IPS-18c (cell line): Measurements from ENCODE around the gene KLHL17.
A peak's percentile ranks its signal among the peaks of the same experiment; 100 is the strongest.

ENCODE experiments used
- H3K4me3 ChIP-seq: 2 replicates; pipeline ENCODE4 v1.7.0; 2013; ENCODE audit warnings: low read depth, mild to moderate bottlenecking, low read length, moderate library complexity; ENCODE audit not compliant: insufficient read depth
- H3K9me3 ChIP-seq: one replicate; pipeline ENCODE4 v1.6.1; 2013; ENCODE audit warnings: mild to moderate bottlenecking, low read length, moderate library complexity; ENCODE audit not compliant: control insufficient read depth, insufficient read depth

KLHL17 gene

DNA sequence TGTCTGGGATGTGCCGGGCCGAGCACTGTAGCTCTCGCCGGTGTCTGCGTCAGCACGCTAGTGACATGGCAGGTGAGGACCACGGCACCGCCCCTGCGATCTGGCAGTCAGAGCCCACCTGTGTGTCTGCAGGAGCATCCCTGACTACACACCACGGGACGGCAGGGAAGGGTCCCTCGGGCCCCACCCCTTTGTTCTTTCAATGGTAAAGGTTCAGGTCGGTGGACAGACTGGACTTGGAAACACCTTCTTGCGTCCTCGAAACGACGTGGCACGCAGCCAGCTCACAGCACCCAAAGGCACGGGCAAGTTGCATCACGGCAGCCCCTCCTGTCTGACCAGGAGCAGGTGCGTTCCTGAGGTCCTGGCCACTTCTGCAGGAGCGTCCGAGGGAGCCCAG lies 40.4 kb upstream of the KLHL17 start:
- Histone ChIP-seq H3K4me3 (no peak overlapping the region), H3K9me3 (no peaks in the 10 kb centered on the region)

DNA sequence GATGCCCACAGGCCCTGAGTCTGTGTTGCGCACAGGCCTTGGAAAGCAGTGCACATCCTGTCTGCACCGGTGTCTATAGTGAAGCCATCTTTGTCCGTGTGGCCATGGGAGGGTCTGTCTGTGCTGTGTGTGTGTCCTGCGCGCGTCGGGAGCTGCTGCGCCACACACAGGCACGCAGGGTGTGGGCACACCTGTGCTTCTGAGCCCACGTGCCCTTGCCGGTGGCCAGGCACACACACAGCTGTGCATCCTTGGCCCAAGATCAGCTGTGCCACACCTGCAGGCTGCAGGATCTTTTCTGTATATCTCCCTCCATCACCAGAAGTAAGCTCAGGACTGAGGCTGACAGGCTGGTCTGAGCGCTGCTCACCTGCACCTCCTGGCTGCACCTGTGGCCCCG lies 39.9 kb upstream of the KLHL17 start:
- no peaks in the 10 kb centered on the region for H3K9me3 ChIP-seq
- H3K4me3 ChIP-seq = no peak overlapping the region; the same call in 1 of the 2 replicates

DNA sequence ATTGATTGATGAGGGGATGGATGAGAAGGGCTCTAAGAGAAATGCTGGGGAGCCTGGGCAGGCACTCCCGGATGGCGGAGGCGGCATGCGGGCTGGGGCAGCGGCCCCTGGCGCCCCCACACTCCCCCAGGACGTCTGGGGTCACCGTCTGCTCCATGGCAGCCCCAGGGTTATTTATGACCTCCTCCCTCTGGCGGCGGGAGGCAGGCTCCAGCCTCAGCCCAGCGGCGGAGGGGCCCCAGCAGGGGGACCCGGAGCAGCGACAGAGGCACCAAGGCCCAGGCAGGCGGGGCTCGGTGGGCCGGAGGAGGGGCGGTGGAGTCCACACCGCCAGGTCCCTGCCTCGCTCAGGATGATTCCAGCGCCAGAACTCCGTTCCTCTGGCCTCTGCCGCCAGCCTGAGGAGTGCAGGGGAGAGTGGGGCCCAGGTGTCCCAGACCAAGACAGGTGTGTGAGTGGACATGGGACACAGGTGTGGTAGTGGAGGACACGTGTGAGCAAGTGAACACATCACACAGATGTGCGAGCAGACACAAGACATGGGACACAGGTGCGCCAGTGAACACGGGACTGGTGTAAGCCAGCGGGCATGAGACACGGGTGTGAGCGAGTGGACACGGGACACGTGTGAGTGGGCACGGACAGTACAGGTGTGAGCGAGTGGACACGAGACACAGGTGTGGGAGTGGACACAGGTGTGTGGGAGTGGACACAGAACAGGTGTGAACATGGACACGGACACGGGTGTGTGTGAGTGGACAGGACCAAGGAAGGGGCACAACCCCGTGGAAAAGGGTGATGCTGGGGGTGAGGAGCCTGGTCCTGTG lies 39.2 kb upstream of the KLHL17 start:
- no peak overlapping the region; the same call in none of the 2 replicates for H3K4me3 ChIP-seq
- H3K9me3 ChIP-seq = no peaks in the 10 kb centered on the region

DNA sequence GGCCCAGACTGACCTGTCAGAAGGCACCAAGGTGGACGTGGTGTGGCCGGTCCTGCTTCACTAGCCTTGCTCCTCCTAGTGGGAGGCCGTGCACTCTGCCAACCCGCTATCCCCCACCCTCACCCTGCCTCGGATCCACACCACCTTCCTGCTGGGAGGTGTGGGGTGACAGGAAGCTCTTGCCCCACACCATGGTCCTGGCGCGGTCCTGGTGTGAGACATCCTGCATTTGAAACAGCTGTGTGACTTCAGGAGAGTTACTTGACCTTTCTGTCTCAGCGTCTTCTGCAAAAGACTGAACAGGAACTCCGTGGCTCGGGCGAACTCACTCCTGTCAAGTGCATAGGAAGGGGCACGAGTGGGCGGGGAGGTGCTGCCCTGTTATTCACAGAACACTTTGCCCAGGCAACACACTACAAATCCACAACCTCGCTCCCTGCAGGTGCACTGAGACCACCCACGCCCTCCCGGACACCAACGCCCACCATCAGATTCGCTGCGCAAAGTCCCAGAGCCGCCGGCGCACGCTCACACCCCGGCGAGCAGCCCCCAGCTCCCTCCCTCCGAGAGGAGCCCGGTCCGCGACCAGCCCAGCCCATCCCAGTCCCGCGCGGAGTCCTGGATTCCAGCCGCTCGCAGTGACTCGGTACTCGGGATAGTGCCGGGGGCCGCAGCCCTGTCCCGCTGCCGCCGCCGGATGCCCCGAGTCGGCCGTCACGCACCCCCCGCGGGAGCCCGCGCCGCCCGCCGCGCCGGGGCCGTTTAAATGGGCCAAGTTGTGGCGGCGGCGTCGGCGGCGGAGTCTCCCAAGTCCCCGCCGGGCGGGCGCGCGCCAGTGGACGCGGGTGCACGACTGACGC lies 37.0 kb upstream of the KLHL17 start, which contains the start of gene SAMD11:
Gene SAMD11, plus strand, starts transcription at position 793 of the 860 bp plus-strand sequence. CDS start 509 bp downstream, outside the sequence.
- peak within 1 kb of the TSS; percentile 46 for H3K4me3 ChIP-seq
- H3K9me3 ChIP-seq = no peaks in the 10 kb centered on the region

DNA sequence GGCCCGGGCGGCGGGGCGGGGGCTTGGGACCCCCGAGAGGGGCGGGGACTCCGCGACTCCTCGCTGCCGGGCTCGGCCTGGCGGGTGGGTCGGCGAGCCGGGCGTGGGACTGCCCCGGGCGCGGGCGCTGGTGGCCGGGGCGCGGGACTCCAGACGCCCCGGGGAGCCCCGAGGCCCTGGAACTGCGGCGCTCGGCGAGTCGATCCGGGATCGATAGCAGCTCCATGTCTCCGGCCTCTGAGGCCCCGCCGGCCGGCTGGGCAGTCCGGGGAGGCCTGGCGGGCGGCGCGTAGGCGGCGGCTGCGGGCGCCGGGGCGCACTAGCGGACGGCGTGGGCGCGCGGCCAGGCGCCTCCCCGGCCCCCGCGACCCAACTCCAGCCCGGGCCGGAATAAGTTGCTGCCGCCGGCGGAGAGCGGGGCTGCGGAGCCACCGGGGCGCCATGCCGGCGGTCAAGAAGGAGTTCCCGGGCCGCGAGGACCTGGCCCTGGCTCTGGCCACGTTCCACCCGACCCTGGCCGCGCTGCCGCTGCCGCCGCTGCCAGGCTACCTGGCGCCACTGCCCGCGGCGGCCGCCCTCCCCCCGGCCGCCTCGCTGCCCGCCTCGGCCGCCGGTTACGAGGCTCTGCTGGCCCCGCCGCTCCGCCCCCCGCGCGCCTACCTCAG lies 36.3 kb upstream of the KLHL17 start:
- H3K4me3 ChIP-seq = peak overlapping the region; percentile 46
- H3K9me3 ChIP-seq = no peaks in the 10 kb centered on the region

DNA sequence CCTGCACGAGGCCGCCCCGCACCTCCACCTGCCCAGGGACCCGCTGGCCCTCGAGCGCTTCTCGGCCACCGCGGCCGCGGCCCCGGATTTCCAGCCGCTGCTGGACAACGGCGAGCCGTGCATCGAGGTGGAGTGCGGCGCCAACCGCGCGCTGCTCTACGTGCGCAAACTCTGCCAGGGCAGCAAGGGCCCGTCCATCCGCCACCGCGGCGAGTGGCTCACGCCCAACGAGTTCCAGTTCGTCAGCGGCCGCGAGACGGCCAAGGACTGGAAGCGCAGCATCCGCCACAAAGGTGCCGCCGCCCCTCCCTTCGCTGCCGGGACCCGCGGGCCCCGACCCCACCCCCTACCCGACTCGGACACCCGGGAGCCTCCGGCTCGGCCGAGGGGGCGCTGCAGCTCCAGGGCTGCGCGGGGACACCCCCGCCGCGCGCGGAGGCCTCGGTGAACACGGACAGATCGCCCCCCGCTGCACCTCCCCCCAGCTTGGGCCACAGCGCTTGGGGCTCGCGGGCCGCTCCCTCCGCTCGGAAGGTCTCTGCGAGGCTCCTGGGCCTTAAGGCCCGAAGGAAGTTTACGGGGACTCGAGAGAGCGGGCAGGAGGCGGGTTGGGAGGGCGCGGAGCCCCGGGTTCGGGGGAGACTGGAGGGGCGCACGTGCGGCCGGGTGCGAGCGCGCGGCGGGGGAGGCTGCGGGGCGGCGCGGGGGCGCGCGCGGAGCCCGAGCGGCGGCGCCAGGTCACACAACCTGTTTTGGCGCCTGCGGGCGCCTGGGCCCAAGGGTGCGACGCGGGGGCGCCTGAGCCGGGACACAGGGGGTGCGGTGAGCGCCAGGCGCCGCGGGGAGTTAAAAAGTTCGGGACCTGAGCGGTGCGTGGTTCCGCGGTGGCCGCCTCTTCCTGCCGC lies 35.5 kb upstream of the KLHL17 start:
- peak overlapping the region; percentile 46 for H3K4me3 ChIP-seq
- H3K9me3 ChIP-seq = no peaks in the 10 kb centered on the region

DNA sequence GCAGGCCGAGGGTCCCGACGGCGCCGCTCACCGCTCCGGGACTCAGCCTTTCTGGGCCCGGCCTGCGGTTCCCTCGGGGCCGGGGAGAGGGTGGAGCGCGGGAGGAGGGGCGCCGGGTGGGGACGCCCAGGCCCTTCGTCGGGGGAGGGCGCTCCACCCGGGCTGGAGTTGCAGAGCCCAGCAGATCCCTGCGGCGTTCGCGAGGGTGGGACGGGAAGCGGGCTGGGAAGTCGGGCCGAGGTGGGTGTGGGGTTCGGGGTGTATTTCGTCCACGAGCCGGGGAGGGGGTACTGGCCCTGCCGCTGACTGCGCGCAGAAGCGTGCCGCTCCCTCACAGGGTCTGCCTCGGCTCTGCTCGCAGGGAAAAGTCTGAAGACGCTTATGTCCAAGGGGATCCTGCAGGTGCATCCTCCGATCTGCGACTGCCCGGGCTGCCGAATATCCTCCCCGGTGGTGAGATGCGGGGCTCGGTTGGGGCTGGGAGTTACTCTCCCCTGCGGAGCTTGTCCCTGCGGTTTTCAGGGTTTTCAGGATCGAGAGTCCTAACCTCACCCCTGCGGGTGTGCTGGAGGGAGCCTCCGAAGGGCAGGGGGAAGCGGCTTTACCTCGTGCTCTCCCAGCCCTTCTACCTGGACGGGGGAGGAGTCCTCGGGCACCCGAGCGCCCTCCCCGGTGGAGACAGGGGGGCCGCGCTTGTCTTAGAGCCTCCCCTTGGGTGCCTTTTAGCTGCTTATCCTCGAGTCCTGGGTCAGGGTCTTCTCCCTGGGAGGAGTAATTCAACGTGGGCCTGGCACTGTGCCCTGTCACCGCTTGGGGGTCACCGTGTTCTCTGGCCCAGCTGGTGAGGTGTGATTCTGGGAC lies 34.6 kb upstream of the KLHL17 start:
- peak overlapping the region; percentile 46; the same call in 1 of the 2 replicates for H3K4me3 ChIP-seq

DNA sequence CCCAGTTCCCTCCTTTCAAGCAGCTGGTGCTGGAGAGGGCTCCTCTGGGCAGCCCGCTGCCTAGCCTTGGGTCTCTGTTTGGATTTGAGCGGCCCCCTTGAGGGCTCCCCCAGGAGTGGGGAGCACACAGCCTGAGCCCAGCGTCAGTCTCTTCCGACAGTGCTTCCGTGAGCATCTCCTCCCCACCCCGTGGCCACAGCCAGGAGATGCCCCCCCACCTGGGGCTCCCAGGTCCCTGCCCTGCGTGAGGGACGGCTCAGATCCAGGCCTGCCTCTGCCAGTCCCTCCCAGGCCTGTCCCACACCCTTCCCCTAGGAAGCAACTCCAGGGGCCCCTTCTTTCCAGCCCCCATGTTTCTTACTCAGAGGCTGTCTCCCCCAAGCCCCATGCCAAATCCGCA lies 33.1 kb upstream of the KLHL17 start:
- Histone ChIP-seq H3K9me3 (no peaks in the 10 kb centered on the region), H3K4me3 (no peak overlapping the region)

More for the DNA sequence above, 34.6 kb upstream of the KLHL17 start:
- no peaks in the 10 kb centered on the region for H3K9me3 ChIP-seq

DNA sequence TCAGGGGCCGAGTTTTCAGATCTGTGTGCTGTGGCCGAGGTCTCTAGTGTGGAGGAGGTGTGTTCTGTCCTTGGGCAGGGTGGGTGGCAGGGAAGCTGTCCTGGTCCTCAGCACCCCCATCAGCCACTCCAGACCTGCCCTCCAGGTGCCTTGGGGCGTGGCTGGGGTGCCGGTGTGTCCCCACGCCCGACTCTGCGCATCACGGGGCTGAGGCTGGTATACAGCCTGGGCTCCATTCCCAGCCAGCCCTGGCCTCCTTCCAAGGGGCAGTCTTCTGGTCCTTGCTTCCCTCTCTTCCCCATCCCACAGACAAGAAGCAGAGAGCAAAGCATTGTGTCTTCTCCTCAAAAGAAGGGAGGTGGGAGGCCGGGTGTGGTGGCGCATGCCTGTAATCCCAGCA lies 32.6 kb upstream of the KLHL17 start:
- no peaks in the 10 kb centered on the region for H3K9me3 ChIP-seq
- H3K4me3 ChIP-seq = no peak overlapping the region

DNA sequence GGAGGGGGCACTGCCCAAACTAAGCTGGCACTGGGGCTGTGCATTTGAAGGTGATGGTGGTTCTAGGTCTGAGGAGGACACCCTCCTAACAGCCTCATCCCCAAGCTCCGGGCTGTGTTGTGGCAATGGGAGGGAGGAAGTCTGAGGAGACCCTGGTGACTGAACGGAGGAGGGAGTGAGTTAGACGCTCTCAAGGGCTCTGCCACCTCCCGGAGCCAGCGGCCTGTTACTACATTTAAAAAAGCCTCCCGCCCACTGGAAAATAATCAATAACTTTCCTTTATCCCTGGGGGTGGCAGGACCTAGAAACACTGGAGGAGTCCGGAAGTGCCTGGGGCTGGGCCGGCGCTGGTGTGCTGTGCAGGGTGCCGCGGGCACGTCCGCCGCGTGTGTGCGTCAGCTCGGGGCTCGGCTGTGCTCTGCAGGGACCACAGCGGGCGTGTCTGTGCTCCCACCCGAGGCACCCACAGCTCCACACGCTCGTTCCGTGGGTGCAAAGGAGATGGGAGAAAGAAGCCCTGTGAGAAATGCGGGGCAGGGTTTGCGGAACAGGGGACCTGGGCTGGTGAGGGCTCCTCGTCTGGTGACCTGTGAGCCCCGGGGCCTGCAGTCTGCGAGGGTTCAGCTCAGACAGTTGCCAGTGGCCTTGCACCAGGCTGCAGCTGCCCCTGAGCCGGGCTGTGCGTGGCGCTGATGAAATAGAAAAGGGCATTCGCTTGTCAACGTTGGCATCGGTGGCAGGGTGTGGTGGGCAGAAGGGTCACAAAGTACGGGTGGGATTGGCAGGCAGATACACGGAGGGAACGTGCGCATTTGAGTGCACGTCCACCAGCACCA lies 31.3 kb upstream of the KLHL17 start:
- H3K9me3 ChIP-seq = no peaks in the 10 kb centered on the region
- no peak overlapping the region for H3K4me3 ChIP-seq

DNA sequence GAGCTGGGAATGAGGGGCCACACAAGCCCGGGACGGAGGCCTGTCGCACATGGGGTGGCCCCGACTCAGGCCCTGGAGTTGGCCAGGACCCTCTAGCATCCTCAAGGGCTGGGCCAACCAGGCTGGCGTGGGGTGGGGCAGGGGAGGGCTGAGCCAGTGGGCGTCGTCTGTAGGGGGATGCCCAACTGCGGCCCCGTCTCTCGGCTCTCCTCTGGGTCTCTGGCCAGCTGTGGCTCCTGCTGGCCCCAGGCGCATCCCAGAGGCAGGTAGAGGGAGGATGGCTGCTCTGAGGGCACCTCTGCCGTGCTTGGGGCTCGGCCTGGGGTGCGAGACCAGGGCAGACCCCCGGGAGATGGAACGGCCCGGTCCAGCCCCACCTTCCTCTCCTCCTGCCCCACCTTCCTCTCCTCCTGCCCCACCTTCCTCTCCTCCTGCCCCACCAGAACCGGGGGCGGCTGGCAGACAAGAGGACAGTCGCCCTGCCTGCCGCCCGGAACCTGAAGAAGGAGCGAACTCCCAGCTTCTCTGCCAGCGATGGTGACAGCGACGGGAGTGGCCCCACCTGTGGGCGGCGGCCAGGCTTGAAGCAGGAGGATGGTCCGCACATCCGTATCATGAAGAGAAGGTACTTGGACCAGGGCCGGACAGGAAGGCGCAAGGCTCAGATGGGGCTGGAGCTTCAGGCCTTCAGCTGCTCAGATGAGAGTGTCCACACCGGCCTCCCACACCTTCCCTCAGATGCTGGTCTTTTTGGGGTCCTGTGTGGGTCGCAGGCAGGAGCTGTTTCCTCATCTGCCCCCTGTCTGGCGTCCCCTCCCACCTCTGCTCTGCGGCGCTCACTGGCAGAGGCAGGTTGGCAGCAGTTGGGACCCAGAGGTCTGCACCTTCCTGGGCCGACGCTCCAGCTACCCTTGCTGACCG lies 30.4 kb upstream of the KLHL17 start:
- H3K9me3 ChIP-seq = no peaks in the 10 kb centered on the region
- no peak overlapping the region for H3K4me3 ChIP-seq

DNA sequence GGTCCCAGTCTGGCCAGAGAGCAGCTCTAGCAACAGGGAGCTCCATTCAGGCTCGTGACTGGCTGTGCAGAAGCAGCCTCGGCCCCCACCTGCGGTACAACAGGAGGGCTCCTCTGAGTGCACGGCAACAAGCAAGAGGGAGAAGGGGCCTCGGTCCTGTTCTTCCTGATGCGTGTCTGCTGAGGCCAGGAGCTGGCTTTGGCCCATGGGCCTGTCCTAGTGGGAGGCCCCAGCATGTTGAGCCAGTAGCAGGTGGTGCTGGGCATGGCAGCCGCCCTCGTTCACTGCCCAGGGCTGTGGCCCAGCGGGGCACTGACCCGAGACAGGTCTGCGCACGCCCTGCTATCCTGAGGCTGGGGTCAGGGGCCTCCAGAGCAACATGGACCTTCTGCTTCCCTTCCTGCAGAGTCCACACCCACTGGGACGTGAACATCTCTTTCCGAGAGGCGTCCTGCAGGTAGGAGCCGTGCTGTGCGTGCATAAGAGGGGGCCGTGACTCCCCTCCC lies 29.7 kb upstream of the KLHL17 start:
- no peaks in the 10 kb centered on the region for H3K9me3 ChIP-seq
- H3K4me3 ChIP-seq = no peak overlapping the region

DNA sequence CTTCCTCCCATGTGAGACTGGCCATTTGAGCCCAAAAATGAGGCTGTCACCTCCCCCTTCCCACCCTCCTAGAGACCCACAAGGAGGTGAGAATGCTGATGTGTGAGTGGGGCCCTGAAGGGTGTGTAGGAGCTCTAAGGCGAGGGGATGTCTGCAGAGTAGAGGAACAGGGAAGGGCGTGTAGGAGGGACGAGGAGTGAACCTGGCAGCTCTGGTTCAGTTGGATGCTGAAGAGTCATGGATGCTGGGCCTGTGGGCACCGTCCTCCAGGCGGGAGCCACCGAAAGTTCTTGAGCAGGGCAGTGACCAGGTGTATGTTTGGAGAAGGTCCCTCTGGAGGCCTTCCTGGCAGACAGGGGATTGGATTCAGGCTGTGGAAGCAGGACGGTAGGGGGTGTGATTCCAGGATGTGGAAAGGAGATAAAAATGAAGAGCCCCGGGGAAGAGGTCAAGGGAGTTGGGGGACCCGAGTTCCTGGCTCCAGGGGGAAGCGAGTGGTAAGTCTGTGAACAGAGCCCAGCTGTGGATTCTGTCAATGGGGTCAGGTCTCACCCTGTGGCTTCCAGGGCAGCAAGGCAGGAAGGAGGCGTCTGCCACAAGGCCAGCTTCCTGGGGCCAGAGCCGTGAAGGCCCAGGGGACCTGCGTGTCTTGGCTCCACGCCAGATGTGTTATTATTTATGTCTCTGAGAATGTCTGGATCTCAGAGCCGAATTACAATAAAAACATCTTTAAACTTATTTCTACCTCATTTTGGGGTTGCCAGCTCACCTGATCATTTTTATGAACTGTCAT lies 28.8 kb upstream of the KLHL17 start:
- Histone ChIP-seq H3K4me3 (no peak overlapping the region), H3K9me3 (no peaks in the 10 kb centered on the region)
